Type B pancreatic cell (in vitro differentiated cells): ENCODE results near the gene VAC14. TPM values are rescaled to one million over a fixed set of nuclear protein-coding genes. Genes with fewer than 3 reads are reported as not detected.
A peak's percentile ranks its signal among the peaks of the same experiment; 100 is the strongest.

Experiments used
- DNase-seq: peaks from one replicate; pipeline ENCODE4 v3.0.0; 2021; ENCODE audit warnings: mixed read lengths; ENCODE audit not compliant: unreplicated experiment; ENCODE audit errors: extremely low spot score
- H3K27ac Mint-ChIP-seq: 2 replicates; pipeline ENCODE4 v1.8.0; 2021; ENCODE audit warnings: mild to moderate bottlenecking, mixed read lengths
- H3K27me3 Mint-ChIP-seq: 2 replicates; pipeline ENCODE4 v1.8.0; 2021; ENCODE audit warnings: mixed read lengths
- H3K36me3 Mint-ChIP-seq: 2 replicates; pipeline ENCODE4 v1.8.0; 2021; ENCODE audit warnings: mixed read lengths
- H3K4me1 Mint-ChIP-seq: one replicate; pipeline ENCODE4 v1.8.0; 2021; ENCODE audit warnings: mixed read lengths; ENCODE audit not compliant: unreplicated experiment
- H3K4me3 Mint-ChIP-seq: 2 replicates; pipeline ENCODE4 v1.8.0; 2021; ENCODE audit warnings: mild to moderate bottlenecking, mixed read lengths
- H3K9me3 Mint-ChIP-seq: 2 replicates; pipeline ENCODE4 v1.8.0; 2021; ENCODE audit warnings: mixed read lengths
- CTCF ChIP-seq: fragments of 200-600 bp; sonication (generic); conservative IDR thresholded peaks from 2 replicates; pipeline ENCODE4 v1.5.0; 2021; ENCODE audit warnings: antibody characterized with exemption, mild to moderate bottlenecking
- total RNA-seq: library from RNA; stranded (reverse); gene quantifications from 2 replicates; pipeline ENCODE4 v1.2.1, GENCODE V29; 2021; ENCODE audit warnings: low replicate concordance

VAC14 gene
- total RNA-seq, 1 donor from 2014 or later, result 38.3 TPM

GRCh38 chr16:70724146-70725023 is 76.6 kb downstream of the VAC14 start:
- Mint-ChIP-seq H3K27me3 (no peaks in the 10 kb centered on the region), H3K4me1 (peaks cover 29% of the 10 kb centered on the region), H3K4me3 (peak overlapping the region; percentile 47), H3K27ac (peak overlapping the region; percentile 87), H3K9me3 (no peaks in the 10 kb centered on the region), H3K36me3 (peaks cover 24% of the 10 kb centered on the region)
- no peak for TF ChIP-seq CTCF
- DNase-seq, result no peak

DNA sequence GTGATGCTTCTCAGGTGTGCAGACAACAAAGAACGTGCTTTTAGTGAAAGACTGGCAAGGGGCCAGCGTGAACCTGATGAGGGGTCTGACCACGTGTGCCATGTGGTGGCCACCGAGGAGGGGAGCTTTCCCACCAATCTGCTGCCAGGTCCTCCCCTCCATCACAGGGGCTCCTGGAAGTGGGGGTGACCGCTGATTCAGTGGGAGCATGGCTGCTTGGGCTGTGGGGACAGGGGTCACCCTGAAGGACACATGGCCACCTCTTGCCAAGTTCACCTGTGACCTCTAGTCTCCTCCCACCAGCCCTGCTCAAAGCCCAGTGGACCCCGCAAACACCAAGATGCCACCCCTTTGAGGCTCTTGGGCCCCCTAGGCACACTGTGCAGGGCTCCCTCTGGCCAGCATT is 77.2 kb downstream of the VAC14 start:
- no peak for TF ChIP-seq CTCF
- Mint-ChIP-seq H3K9me3 (no peaks in the 10 kb centered on the region), H3K36me3 (peaks cover 26% of the 10 kb centered on the region), H3K4me1 (peaks cover 29% of the 10 kb centered on the region), H3K4me3 (no peak overlapping the region), H3K27ac (no peak overlapping the region), H3K27me3 (no peaks in the 10 kb centered on the region)
- DNase-seq, result no peak

DNA sequence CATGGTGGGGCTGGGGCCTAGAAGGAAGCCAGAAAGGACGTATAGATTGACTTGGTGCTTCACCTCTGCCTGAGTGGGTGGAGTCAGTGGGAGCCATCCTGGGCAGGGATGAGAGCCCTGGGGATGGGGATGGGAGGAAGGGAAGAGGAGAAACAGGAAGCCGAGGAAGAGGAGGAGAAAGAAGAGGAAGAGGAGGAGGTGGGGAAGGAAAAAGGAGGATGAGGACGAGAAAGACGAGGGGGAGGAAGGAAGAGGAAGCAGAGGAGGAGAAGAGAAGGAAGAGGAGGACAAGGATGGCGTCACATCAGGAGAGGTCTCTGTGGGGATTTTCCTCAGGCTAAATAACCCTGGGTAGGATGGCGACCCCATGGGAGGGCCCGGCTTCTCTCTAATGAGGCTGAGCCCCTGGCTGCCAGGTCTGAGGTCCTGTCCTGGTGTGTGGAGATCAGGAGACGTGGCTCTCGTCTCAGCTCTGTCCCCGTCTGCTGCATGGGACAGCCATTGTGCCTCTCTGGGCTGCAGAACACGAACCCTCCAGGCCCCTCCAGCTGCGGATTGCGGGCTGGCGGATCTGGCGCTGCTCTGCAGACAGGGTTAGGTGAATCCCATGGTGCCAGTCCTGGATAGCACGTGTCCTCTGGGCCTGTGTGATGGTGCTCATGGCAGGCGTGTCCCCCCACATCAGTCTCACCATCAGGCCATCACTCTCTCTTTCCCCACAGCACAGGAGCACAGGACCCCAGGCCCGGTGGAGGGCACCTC is 79.6 kb downstream of the VAC14 start:
- Mint-ChIP-seq H3K4me3 (no peak overlapping the region), H3K36me3 (peaks cover 26% of the 10 kb centered on the region), H3K27ac (peak overlapping the region; percentile 85), H3K9me3 (no peaks in the 10 kb centered on the region), H3K4me1 (peaks cover 31% of the 10 kb centered on the region), H3K27me3 (no peaks in the 10 kb centered on the region)
- TF ChIP-seq CTCF, result no peak
- no peak for DNase-seq

- Mint-ChIP-seq H3K27ac (peak overlapping the region; percentile 85), H3K4me1 (peaks cover 31% of the 10 kb centered on the region), H3K4me3 (peak overlapping the region; percentile 4), H3K9me3 (no peaks in the 10 kb centered on the region), H3K36me3 (peaks cover 26% of the 10 kb centered on the region), H3K27me3 (no peaks in the 10 kb centered on the region)
- no peak for DNase-seq
- TF ChIP-seq CTCF, result no peak
Observed at GRCh38 chr16:70720425-70721201, 80.3 kb downstream of the VAC14 start.

DNA sequence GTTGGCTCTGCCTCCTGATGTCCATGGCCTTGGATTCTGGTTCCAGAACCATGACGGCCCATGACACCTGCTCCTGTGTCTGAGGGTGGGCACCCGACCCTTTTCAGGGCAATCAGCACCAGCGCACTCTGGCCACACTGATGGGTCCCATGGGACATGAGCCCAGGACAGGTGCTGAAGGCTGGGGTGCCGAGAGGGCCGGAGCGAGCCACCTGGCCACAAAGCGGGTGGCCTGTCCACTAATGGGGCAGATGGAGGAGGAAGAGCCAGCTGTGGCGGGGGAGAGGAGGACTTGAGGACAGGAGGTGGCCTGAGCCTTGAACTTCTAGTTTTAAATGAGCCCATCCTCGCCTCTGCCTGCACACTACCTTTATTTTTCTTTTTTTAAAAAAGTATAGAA is 83.9 kb downstream of the VAC14 start:
- Mint-ChIP-seq H3K4me1 (peaks cover 37% of the 10 kb centered on the region), H3K27ac (no peak overlapping the region), H3K27me3 (no peaks in the 10 kb centered on the region)

More for the DNA sequence above, 83.9 kb downstream of the VAC14 start:
- DNase-seq, result no peak
- no peak for TF ChIP-seq CTCF
- H3K9me3 Mint-ChIP-seq, result no peaks in the 10 kb centered on the region
- no peak overlapping the region for H3K4me3 Mint-ChIP-seq
- peaks cover 22% of the 10 kb centered on the region for H3K36me3 Mint-ChIP-seq
